IPS-NIHi7 (cell line): Measurements from ENCODE around the gene ZCCHC14.

Experiments used
- DNase-seq: peaks from one replicate; pipeline ENCODE4 v3.0.0; 2012; ENCODE audit warnings: mixed read lengths; ENCODE audit errors: extremely low spot score

Gene ZCCHC14

GRCh38 chr16:87432330-87432915 is 60.4 kb downstream of the ZCCHC14 start:
- DNase-seq = no peak

- no peak for DNase-seq
Measured at GRCh38 chr16:87431926-87432325, 60.9 kb downstream of the ZCCHC14 start.

GRCh38 chr16:87426423-87427215 is 66.2 kb downstream of the ZCCHC14 start:
- DNase-seq = no peak

GRCh38 chr16:87425941-87426340 is 66.9 kb downstream of the ZCCHC14 start:
- DNase-seq = no peak

- DNase-seq = no peak
Measured at GRCh38 chr16:87424266-87424665, 68.6 kb downstream of the ZCCHC14 start.

GRCh38 chr16:87423429-87423828 is 69.4 kb downstream of the ZCCHC14 start:
- no peak for DNase-seq

- DNase-seq = no peak
Measured at GRCh38 chr16:87422106-87422505, 70.7 kb downstream of the ZCCHC14 start.

- no peak for DNase-seq
Measured at GRCh38 chr16:87421003-87421912, 71.6 kb downstream of the ZCCHC14 start.

- DNase-seq = no peak
Measured at GRCh38 chr16:87420026-87421002, 72.5 kb downstream of the ZCCHC14 start.

GRCh38 chr16:87418644-87419043 is 74.2 kb downstream of the ZCCHC14 start:
- no peak for DNase-seq

GRCh38 chr16:87418216-87418615 is 74.6 kb downstream of the ZCCHC14 start:
- DNase-seq = no peak

GRCh38 chr16:87417528-87417910 is 75.3 kb downstream of the ZCCHC14 start:
- DNase-seq = no peak

- DNase-seq = no peak
Measured at GRCh38 chr16:87416826-87417527, 75.8 kb downstream of the ZCCHC14 start.

GRCh38 chr16:87415441-87415840 is 77.4 kb downstream of the ZCCHC14 start:
- DNase-seq = no peak

GRCh38 chr16:87414251-87414680 is 78.6 kb downstream of the ZCCHC14 start:
- DNase-seq = no peak

GRCh38 chr16:87412996-87413421 is 79.8 kb downstream of the ZCCHC14 start:
- no peak for DNase-seq

- no peak for DNase-seq
Measured at GRCh38 chr16:87412371-87412995, 80.3 kb downstream of the ZCCHC14 start.

- no peak for DNase-seq
Measured at GRCh38 chr16:87411375-87412271, 81.2 kb downstream of the ZCCHC14 start.

GRCh38 chr16:87410968-87411367 is 81.9 kb downstream of the ZCCHC14 start:
- peak; percentile 33 for DNase-seq
